Measurements from ENCODE around the gene SLC22A23. TPM values are rescaled to one million over a fixed set of nuclear protein-coding genes. Genes with fewer than 3 reads are reported as not detected.

Gene SLC22A23
- total RNA-seq, 1 experiment from 2014 or later, result 6.8 TPM

- H3K9ac ChIP-seq (ENCODE audit: extremely low read depth, insufficient read length, low read length), result no peak overlapping the region
- no peaks in the 10 kb centered on the region for H3K23me2 ChIP-seq (ENCODE audit: insufficient read length, low read depth, low read length, poor library complexity, severe bottlenecking)
- no peak overlapping the region for H3K4me2 ChIP-seq (ENCODE audit: insufficient read depth, insufficient read length, low read length)
- H3K4me1 Mint-ChIP-seq, result peaks cover 11 to 15% of the 10 kb centered on the region in 2 experiments
- no peak overlapping the region for H4K8ac ChIP-seq (replicated peaks; ENCODE audit: insufficient read length, low read depth, low read length)
- no peak overlapping the region for H2BK15ac ChIP-seq (ENCODE audit: low read depth, low read length)
- TF ChIP-seq CTCF (conservative IDR thresholded peaks at IDR 0.05), result no peak
- H3T11ph ChIP-seq (ENCODE audit: low read length), result no peak overlapping the region
- H4K20me1 ChIP-seq (ENCODE audit: control insufficient read depth, insufficient read depth, insufficient read length), result no peaks in the 10 kb centered on the region
- H3K4ac ChIP-seq (ENCODE audit: low read depth, low read length), result no peak overlapping the region
- no peak overlapping the region for H2BK5ac ChIP-seq (ENCODE audit: insufficient read length, low read length)
- peak overlapping the region in 2 of 3 experiments; percentile 21 to 23; a peak in 1 of 7 replicates for H3K27ac Mint-ChIP-seq
- no peak for DNase-seq
- no peak overlapping the region for H3K23ac ChIP-seq (ENCODE audit: insufficient read length, low read depth, low read length)
- 0 out of 2 replicates have a peak, but pooled peaks cover 3% of the 10 kb centered on the region for H3K4me1 ChIP-seq (ENCODE audit: insufficient read depth, low read length)
- H3K27ac ChIP-seq (ENCODE audit: insufficient read length, low read depth, low read length), result no peak overlapping the region
- no peak overlapping the region for H2AK5ac ChIP-seq (ENCODE audit: insufficient read length, low read length)
- no CpG with 5 or more reads among the region's 7 CpGs for WGBS (ENCODE audit: extremely low coverage, insufficient read length, low lambda C conversion rate)
- no peak overlapping the region for H2BK120ac ChIP-seq (ENCODE audit: low read depth, low read length, poor library complexity, severe bottlenecking)
- no peak overlapping the region for H3K14ac ChIP-seq (ENCODE audit: insufficient read depth, low read length)
- no peaks in the 10 kb centered on the region for H3K9me3 ChIP-seq (ENCODE audit: control insufficient read depth, low read depth, low read length)
- no peak overlapping the region for H3K18ac ChIP-seq (ENCODE audit: insufficient read length, low read depth, low read length)
- no peak overlapping the region for H4K91ac ChIP-seq (ENCODE audit: insufficient read length, low read depth, low read length)
- H3K56ac ChIP-seq (ENCODE audit: insufficient read length, low read depth, low read length), result no peak overlapping the region
- no peak overlapping the region for H2AFZ ChIP-seq (ENCODE audit: low read length)
- H3K9me3 Mint-ChIP-seq, result peaks cover 0 to 4% of the 10 kb centered on the region in 2 experiments; a peak in 2 of 5 replicates
- peaks cover 13% of the 10 kb centered on the region for H3K27me3 Mint-ChIP-seq (ENCODE audit: low read depth)
- H3K27me3 ChIP-seq (ENCODE audit: insufficient read depth, low read length), result no peaks in the 10 kb centered on the region
- no peak overlapping the region for H2BK20ac ChIP-seq (ENCODE audit: low read depth, low read length, poor library complexity, severe bottlenecking)
- H3K36me3 Mint-ChIP-seq (ENCODE audit: insufficient read depth in 1 of 3, low read depth in 3 of 3), result peaks cover 0 to 3% (median 0%) of the 10 kb centered on the region in 3 experiments; a peak in 1 of 7 replicates
- H3K79me2 ChIP-seq (ENCODE audit: insufficient read depth, low read length), result no peaks in the 10 kb centered on the region; the same call in 1 of the 2 replicates
- H2BK12ac ChIP-seq (ENCODE audit: insufficient read length, low read depth, low read length), result no peak overlapping the region
- H3K79me1 ChIP-seq (ENCODE audit: insufficient read depth, low read depth, low read length, poor library complexity, severe bottlenecking), result no peaks in the 10 kb centered on the region
- H3K4me3 Mint-ChIP-seq, result no peak overlapping the region
- H4K5ac ChIP-seq (ENCODE audit: insufficient read length, low read depth, low read length), result no peak overlapping the region
These were observed 32.3 kb upstream of the SLC22A23 start for GRCh38 chr6:3489027-3489757.
